T-helper 2 cell treated with Interferon-gamma antibody and Interleukin-4, amounts not matched to agents 5 μg/mL and 100 μg/mL, for 36 hours (primary cell): ENCODE results near the gene KLHL7.
"Not testable (repeated sequence)": the region's sequence is repeated elsewhere in the genome, so short reads cannot be mapped to it uniquely, and the experiment has no call there.

Experiments
- DNase-seq: peaks from one replicate; pipeline ENCODE4 v3.0.0; 2021; ENCODE audit warnings: low spot score
- H3K27ac Mint-ChIP-seq: one replicate; pipeline ENCODE4 v1.8.0; 2021; ENCODE audit warnings: mild to moderate bottlenecking, mixed read lengths
- H3K27me3 Mint-ChIP-seq: one replicate; pipeline ENCODE4 v1.8.0; 2021; ENCODE audit warnings: low read depth, mixed read lengths
- H3K36me3 Mint-ChIP-seq: one replicate; pipeline ENCODE4 v1.8.0; 2021; ENCODE audit warnings: low read depth, mixed read lengths
- H3K4me1 Mint-ChIP-seq: one replicate; pipeline ENCODE4 v1.8.0; 2021; ENCODE audit warnings: low read depth, mixed read lengths
- H3K4me3 Mint-ChIP-seq: one replicate; pipeline ENCODE4 v1.8.0; 2022; ENCODE audit warnings: mild to moderate bottlenecking, moderate library complexity, mixed read lengths
- H3K9me3 Mint-ChIP-seq: one replicate; pipeline ENCODE4 v1.8.0; 2021; ENCODE audit warnings: mixed read lengths

KLHL7 gene

DNA sequence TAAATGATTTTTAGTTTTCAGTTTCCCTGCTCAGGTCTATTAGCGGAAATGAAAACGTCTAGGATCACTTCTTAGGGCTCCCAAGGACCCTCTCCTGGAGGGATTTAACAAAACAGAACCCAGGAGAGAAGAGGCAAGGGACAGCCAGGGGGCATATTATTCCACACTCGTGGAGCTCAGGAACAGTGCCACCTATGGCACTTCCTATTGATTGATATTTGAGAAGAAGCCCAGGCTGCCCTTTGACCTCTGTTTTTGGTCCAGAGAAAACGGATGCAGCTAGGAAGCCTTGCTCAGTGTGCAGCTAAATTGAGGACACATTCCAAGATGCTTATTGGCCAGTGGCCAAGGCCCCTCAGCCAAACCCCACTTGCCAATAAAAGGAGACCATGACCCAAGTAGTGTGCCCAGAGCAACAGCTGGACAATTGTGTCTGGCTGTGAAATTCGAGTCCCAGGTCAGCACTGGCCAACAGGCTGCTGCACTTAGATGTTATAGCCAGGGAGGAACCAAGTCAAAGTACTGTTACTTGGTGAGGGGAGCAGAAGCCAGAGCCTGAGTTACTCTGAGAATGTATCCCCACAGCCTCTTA is 117.0 kb downstream of the KLHL7 start:
- Mint-ChIP-seq H3K36me3 (no peaks in the 10 kb centered on the region), H3K4me1 (no peaks in the 10 kb centered on the region), H3K27me3 (peaks cover 11% of the 10 kb centered on the region), H3K4me3 (no peak overlapping the region), H3K27ac (no peak overlapping the region), H3K9me3 (no peaks in the 10 kb centered on the region)
- DNase-seq: no peak

GRCh38 chr7:23224364-23224763 is 118.8 kb downstream of the KLHL7 start:
- not testable (repeated sequence) for H3K27ac Mint-ChIP-seq, H3K36me3 Mint-ChIP-seq, H3K9me3 Mint-ChIP-seq, H3K4me1 Mint-ChIP-seq, H3K27me3 Mint-ChIP-seq, DNase-seq, H3K4me3 Mint-ChIP-seq

DNA sequence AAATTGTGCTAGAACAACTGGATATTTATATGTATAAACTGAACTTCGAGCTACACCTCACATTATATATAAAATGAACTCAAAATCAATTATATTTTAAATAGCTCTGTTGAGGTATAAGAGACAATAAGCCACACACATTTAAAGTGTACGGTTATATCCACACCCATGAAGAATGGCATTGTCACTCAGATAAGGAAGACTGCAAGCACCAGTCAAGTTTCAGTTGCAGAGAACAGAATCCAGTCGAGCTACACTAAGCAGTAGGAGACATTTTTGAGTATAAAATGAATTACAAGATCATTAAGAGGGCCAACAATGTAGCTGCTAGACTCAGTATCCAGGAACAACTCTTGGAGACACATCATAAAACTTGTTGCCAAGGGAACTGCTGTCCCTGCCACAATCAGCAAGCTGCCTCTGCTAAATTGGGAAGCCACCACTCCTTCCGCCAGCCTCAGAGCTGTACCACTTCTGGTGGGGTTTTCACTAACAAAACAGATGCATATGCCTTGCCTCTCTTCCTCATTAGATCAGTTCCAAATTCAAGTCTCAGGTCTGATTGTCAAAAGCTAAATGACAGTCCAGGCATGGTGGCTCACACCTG is 121.4 kb downstream of the KLHL7 start:
- H3K36me3 Mint-ChIP-seq: no peaks in the 10 kb centered on the region
- no peaks in the 10 kb centered on the region for H3K27me3 Mint-ChIP-seq
- no peak overlapping the region for H3K4me3 Mint-ChIP-seq
- no peaks in the 10 kb centered on the region for H3K4me1 Mint-ChIP-seq
- H3K27ac Mint-ChIP-seq: no peak overlapping the region
- no peak for DNase-seq
- no peaks in the 10 kb centered on the region for H3K9me3 Mint-ChIP-seq
